GM19328 (cell line): Measurements from ENCODE around the gene CCDC184.
"Not testable (repeated sequence)": the region's sequence is repeated elsewhere in the genome, so short reads cannot be mapped to it uniquely, and the experiment has no call there.

Source experiments
- ATAC-seq: cut with Tn5 transposase; IDR thresholded peaks from one replicate; pipeline ENCODE4 v1.9.1; 2021; ENCODE audit warnings: mild to moderate bottlenecking, moderate library complexity; ENCODE audit not compliant: unreplicated experiment

CCDC184 gene

DNA sequence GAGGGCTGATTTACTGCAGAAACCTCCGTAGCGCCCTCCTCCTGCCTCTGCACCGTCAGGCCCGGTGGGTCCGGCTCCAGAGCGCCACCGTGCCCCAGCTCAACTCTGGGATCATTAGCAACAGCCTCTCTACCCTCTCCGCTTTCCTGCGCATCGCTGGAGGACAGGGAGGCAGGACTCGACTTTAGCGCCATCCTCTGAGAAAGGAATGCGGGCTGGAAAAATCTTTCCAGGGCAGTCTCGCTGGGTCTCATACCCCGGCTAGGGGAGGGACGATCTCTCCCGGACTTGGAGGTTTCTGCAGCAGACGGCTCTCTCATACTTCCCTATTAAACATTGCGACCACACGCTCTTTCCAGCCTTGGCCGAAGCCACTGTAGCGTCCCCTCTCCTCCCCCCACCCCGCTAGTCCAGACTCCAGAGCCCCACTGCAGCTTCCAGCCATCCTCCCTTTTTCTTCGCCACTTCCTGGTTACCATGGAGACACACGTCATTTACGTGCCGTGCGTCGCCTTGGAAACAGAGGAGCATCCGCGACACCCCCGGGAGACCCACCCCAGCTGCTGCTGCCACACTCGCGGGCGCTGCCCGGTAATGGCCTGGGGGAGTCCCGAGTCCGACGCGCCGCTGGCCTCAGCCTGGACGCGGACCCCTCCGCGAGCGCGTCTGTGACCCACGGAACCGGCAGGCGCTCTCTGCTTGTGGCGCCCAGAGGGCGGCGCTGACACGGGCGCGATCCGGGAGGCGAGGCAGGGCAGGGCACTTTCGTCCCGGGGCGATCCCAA lies at the start of gene CCDC184:
CCDC184 (plus strand) TSS at position 554 of the 785 bp plus-strand sequence. CDS start 479 bp downstream, outside the sequence.
- ATAC-seq = peak; percentile 73

DNA sequence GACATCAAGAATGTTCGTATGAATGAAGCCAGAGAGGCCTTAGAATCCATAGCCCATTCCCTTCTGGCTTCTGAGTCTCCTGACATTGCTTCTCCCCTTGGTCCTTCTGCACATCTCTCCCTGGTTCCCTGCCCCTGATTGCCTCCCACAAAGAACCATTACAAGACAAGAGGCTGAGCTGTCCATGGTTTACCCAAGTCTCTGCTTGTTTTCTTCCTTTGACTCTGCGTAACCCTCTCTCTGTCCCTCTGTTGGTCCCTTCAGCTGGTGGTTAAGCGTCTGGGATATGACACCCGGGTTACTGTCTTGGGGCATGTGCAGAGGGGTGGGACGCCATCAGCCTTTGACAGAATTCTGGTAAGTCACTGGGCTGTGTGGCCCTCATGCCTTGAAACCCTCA lies 48.4 kb upstream of the CCDC184 start:
- no peak for ATAC-seq

DNA sequence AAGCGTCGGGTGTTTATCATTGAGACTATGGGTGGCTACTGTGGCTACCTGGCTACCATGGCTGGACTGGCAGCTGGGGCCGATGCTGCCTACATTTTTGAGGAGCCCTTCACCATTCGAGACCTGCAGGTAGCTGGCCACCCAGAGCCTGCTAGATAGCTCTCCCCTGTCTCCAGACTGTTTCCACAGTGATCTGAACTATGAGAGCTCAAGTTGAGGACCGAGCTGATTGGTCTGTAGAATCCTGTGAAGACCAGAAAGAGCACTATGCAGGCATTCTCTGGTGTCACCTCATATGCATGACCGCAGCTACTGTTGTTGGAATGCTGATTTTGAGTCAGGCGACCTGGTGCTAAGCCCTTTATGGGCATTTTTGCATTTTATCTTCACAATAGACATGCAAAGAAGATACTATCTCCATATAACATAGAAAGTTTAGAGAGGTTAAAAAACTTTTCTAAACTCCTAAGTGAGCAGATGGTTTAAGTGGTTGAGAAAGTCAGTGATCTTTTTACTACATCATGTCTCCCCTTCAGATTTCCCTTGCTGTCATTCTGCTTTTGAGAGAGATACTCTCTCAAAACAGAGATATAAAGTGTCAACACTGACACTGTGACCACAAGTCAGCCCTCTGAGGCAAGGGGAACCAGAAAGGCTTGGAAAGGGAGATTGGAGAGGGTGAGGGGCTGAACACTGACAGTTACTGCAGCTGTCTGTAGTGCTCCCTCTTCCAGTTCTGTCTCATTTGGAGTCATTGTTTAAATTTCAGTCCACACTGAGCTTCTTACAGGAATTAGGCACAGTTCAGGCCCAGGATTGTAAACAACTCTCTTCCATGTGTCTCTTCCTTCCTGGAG lies 40.4 kb upstream of the CCDC184 start:
- no peak for ATAC-seq

DNA sequence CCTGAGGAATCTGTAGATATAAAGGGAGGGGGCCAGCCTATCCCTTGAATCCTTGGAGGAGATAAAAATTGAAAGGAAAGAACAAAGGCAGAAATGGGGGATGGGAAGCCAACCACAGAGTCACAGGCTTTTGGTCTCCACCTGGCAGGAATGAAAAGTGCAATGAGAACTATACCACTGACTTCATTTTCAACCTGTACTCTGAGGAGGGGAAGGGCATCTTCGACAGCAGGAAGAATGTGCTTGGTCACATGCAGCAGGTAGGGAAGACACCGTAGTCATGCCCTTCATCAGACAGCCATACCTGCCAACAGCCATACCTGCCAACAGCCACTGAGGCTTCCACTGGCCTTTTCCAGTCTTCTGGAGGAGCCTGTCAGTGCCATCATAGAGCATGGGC lies 39.5 kb upstream of the CCDC184 start:
- ATAC-seq = no peak

DNA sequence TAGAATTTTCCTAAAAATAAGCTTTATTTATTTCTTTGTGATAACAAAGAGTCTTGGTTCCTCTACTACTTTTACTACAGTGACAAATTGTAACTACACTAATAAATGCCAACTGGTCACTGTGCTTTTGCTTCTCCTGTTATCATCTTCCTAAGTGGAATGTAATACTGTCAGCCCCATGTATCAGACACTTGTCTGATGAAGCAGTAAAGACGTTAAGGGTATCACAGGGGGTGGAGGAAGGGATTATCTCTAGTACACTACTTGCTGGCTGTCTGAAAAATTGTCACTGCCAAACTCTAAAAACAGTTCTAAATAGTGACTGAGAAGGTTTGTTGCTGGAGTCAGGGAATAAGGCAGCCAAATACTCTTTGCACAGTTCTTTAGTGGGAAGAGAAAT lies 37.5 kb upstream of the CCDC184 start:
- no peak for ATAC-seq

DNA sequence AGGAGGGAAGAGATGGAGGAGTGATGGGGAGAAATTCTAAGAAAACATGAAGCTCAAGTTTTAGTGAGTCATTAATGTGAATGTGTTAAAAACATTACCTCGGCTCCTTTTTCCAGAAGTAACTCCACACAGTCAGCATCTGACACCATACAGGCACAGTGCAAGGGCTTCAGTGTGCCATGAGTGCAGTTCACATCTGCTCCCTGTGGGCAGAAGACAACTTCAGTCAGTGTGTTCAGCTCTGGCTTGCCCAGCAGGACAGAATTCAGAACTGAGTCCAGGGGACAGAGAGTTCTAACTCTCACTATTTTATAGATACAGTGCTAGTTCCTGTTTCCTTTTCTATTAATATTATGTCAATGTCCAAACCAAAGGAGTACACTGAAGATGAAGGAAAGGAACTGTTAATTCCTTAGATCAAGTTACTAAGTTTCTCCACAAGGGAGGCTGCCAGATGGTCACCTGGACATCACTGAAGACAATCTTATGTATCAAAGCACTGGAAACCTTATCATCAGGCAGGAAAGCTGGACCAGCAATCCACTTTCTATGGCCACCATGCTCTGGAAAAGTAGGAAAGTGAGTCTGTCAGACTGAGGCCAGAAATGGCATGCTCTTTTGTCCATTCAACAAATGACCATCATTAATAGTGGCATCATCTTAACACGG lies 32.2 kb upstream of the CCDC184 start:
- ATAC-seq = no peak

DNA sequence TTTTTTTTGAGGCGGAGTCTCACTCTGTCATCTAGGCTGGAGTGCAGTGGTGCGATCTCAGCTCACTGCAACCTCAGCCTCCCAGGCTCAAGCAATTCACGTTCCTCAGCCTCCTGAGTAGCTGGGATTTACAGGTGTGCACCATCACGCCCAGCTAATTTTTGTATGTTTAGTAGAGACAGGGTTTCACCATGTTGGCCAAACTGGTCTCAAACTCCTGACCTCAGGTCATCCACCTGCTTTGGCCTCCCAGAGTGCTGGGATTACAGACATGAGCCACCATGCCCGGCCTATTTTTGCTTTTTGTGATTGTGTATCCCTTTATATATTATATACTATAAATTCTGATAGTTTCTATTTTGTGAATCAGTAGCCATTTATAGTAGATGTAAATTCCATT lies 27.7 kb upstream of the CCDC184 start:
- not testable (repeated sequence) for ATAC-seq

DNA sequence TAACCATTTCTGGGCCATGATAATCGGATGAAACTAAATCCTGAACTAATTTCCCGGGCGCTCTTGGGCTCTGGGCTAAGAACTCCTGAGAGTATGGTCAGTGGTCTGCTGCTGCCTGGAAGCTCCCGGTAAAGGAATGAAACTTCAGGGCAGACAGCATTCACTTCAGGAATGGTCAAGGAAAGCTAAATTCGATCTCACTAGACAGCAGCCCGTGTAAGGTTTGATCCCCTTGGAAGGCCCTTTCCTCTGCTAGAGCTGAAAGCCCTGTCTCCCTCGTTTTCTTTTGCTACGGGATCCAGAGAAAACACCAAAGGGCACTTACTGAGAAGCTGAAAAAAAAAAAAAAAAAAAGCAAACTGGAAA lies 26.8 kb upstream of the CCDC184 start:
- ATAC-seq = no peak

DNA sequence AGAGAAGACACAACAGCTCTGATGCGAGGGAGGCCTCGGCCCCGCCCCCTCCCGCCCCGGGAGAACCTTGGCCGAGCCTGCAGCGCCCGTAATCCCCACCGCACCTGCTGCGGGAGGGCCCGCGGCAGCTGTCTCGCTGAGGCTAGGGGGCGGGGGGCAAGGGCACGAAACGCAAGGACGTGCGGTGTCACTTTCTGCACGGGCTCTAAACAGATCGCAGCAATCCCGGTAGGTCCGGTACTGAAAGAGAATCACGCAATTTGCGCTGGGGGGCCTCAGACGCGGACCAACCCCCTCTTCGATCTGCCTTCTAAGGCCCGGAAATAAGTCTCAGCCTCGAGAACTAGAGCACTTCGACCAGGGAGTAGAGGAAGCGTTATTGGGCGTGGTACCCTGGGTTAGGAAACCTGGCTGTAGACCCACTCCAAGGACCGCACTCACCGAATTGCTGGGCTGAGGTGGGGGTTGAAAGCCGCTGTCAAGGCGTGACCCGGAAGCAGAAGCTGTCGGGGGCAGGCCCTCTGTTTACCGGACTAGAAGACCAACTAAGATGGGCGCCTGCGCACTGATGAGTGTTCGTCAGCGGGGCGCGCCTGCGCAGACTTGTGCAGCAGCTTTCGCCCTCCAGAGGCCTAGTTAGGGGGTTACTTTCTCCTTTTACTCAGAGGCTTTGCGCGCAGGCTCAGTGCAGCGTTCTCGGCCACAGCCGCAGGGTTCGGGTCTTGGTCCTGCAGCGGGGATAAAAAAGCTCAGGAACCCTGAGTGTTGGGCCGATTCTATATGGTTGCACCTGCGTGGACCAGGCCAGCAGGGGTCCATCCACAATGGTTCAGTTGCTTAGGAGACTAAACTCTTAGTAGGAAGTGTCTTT lies 26.2 kb upstream of the CCDC184 start, which contains the start of gene ASB8:
ASB8 (minus strand) TSS at position 498 of the 871 bp plus-strand sequence. CDS start 4,019 bp downstream, outside the sequence.
- ATAC-seq = peak; percentile 94

DNA sequence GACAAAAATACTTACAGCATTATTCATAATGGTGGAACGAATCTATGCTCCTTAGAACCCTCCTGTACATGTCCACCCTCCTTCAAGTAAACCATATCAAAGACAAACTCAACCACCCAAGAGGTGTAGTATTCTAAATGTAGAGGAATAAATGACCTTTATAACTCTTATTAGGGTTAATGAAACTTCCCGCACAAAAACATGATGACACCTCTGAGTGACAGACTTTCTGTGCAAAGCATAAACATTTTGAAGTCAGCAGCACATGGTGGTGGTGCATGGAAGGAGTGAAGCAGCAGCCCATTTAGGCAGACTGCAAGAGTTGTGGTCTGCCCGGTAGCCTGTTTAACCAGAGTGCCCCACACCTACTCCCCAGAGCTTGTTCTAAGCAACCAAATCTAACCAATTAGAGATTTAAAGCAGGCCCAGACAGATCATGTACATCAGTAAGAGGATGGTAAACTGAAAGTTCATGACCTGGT lies 25.5 kb upstream of the CCDC184 start:
- no peak for ATAC-seq

DNA sequence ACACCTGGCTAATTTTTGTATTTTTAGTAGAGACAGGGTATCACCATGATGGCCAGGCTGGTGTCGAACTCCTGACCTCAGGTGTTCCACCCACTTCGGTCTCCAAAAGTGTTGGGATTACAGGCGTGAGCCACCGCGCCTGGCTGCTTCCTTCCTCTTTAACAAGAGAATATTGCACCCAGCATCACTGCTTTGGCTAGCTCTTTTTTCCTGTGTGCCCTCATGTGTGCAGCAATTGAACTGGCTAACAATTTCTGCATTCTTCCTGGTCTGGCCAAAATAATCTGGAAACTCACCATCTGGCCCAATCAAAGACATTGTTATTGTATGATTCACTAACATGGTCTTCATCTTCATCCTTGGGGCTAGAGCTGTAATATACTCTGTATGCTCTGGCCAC lies 23.4 kb upstream of the CCDC184 start:
- ATAC-seq = no peak

DNA sequence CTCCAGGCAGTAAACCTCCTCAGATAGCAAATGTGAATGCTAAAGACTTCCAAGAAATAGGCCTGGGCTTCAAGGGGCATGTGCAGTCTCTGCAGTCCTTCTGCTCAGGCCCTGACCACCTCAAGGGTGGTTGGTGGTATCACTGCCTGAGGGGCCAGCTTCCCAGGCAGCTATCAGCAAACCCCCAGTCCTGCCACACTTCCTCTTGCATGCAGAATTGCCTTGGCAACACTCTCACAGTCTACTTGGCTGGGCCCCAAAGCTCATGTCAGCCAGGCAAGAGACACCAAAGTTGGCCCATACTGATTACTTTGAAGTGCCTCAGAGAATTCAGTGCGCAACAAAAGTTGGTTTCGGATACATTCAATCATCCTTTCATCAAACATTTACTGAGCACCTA lies 22.6 kb upstream of the CCDC184 start:
- no peak for ATAC-seq

DNA sequence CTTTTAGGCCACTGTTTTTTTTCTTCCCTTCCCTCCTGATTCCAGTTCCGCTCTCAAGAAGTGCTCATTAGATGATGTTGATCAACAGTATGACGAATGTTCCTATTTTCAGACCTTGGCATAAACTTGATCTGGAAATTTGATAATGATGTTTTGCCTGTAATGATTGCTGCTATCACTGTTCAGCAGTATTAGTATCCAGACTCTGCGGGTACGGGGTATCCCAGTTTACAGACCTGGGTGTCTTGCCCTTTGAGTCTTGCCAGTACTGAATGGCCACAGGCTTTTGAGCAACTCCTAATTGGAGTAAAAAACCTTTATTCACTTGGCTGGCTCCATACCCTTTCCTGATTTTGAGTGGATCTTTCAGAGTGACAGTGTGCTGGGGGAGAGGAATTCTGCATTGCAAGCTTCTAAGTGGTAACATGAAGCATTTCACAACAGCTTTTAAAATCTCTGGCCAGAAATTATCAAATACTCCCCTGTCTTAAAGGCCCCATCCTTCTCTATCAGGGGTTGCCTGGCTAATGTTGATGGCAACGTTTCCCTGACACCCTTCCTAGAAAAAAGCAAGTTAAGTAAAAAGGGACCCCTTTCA lies 20.2 kb upstream of the CCDC184 start:
- no peak for ATAC-seq

DNA sequence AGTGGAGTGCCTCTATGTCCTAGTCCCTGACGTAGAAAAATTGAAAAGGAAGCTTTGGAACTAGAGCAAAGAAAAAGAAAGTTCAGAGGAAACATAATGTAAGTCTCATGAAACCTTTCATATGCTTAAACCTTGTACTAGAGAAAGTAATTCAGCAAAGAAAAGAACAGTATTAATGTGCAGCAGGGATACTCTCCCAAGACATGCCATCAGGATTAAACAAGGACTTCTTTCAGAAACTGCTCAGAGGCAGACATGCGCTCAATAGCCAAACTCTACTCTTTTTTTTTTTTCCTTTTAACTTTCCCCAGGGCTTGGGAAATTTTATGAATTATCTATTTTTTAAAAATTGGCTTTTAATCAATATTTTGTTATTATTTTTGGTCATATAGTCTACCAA lies 19.0 kb upstream of the CCDC184 start:
- no peak for ATAC-seq

DNA sequence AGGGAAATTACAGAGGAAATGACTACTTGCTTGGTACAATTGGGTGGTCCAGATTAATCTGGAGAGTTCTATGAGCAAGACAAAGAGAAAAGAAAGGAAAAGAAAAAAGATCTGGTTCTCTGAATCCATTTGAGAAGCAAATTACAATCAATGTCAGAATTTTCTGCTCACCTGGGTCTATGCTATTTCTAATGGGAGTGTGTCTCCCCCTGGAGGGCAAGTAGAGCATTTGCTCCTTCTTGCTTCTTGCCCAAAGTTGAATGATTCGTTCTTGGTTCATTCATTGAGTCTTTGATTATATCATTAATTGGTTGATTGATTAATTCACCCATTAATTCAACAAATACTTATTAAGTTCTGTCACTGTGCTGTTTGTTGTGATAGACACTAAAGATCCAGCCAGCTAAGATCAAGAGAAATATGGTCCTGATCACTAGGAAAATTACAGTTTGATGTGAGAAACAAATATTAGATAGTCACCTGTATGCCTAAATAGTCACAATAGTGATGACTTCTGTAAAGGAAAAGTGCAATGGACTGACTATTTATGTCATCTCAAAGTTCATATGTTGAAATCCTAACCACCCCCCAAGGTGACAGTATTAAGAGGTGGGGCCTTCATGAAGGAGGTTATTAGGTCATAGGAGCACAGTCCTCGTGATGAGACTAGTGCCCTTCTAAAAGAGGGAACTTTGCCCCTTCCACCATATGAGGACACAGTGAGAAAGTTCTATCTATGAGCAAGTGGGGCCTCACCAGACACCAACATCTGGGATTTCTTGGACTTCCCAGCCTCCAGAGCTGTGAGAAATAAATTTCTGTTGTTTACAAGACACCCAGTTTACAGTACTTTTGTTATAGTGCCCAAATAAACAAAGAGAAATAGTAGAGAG lies 18.1 kb upstream of the CCDC184 start:
- ATAC-seq = no peak

DNA sequence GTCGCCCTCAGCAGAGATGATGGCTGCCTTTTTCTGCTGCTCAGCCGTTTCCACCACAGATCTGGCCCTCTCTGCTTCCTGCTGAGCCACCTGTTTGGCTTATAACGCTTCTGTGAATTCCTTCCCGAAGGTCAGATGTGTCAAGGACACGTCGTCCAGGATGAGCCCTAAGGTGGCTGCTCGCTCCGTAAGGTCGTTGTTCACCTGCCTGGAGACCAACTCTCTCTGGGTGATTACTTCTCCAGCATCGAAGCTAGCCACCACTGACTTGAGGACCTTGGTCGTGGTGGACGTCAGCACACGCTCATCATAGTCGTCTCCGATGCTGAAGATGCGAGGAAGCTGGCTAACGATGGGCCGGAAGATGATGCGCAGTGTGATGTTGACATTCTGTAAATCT lies 14.4 kb upstream of the CCDC184 start:
- no peak for ATAC-seq

DNA sequence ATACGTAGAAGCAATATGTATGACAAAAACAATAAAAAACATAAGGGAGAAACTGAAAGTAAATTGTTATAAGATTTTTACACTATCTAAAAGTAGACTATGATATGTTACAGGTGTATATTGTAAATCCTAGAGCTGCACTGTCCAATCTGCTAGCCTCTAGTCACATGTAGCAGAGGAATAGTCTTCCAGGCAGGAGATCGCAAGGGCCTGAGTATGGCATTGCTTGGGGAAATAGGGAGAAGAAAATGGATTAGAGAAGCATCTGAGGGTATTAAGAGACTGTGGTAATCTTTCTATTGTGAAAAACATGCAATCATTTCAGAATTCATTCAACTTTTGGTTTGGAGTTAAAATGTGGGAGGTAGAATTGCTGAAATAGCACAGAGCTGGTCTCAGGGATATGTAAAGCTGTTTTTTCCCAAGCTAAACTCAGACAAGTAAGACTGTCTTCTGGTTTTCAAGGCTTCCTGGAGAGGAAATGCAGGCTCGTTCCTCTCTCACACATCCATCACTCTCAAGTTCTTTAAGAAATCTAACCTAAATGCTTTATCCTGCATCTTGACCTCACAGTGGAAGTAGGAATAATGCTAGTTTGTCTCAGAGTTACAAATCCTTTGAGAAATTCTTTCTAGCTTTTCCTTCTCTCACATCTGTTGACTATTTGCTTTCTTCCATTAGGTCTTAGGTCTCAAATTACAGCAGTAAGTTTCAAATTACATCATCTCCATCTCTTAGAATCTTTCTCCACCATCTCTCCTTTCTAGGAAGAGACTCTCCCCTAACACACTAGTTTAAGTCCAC lies 7.6 kb upstream of the CCDC184 start:
- ATAC-seq = no peak

DNA sequence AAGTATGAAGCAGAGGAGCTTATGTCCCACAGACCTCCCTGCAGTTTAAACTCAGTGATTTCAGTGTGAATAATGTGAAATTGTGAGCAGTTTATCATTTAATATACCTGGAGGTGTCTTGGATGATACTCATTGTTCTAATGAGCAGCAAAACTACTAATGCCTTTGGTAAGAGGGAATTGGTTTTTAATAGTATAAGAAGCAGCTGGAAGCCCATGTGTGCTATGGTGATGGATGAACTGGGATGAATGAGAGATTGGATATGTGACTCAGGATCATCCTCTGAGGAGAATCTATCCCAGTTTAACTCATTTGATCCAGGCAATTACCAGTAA lies 7.1 kb upstream of the CCDC184 start:
- ATAC-seq = no peak
